Measurements from ENCODE around the gene YPEL1.

YPEL1 gene

GRCh38 chr22:21652010-21652546 lies 83.5 kb downstream of the YPEL1 start:
- DNase-seq: peak; percentile 96

DNA sequence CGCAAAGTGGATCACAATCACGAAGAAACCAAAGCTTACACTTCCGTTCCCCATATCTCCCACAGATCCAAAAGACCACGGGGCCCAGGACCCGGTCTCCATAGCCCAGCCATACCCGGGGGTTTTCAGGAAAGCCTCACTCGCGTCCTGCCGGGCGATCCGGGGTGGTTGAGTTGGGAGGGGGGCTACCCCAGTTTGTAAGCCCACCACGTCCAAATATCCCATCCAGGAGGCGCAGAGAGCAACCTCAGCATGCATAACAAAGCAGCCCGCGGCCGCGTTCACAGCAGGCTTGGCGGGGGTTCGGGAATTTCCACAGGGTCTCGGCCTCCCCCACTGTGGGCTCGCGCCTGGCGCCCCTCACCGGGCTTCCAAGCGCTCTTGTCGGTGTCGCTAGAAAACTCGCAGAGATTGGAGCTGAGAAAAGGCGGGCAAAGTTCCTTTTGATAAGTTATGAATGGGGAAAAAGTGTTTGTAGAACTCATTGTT lies 84.0 kb downstream of the YPEL1 start:
- no peak for DNase-seq

GRCh38 chr22:21650823-21651520 lies 84.6 kb downstream of the YPEL1 start:
- peak; percentile 45 for DNase-seq

- DNase-seq: no peak
Observed at GRCh38 chr22:21650280-21650679, 85.3 kb downstream of the YPEL1 start.
